Subcutaneous adipose tissue (tissue), 4 donors: Measurements from ENCODE around the gene POLRMT. TPM values are rescaled to one million over a fixed set of nuclear protein-coding genes. Genes with fewer than 3 reads are reported as not detected.

Experiments used
- total RNA-seq, 4 donors: library from RNA; depleted of rRNA; stranded (reverse); fragments of >200 nt; gene quantifications; one replicate each; pipeline ENCODE4 v1.1.0, GENCODE V29; 2016
- TF ChIP-seq, protein P1 (sequence below): fragments of 450-650 bp; IDR thresholded peaks from one replicate; pipeline ENCODE4 v1.5.1; 2016; ENCODE audit warnings: low read depth, mild to moderate bottlenecking, control low read depth, antibody characterized with exemption, moderate library complexity

Gene POLRMT
- total RNA-seq, 4 donors from 2014 or later = 11.9 to 41.4 (median 14.7) TPM

DNA sequence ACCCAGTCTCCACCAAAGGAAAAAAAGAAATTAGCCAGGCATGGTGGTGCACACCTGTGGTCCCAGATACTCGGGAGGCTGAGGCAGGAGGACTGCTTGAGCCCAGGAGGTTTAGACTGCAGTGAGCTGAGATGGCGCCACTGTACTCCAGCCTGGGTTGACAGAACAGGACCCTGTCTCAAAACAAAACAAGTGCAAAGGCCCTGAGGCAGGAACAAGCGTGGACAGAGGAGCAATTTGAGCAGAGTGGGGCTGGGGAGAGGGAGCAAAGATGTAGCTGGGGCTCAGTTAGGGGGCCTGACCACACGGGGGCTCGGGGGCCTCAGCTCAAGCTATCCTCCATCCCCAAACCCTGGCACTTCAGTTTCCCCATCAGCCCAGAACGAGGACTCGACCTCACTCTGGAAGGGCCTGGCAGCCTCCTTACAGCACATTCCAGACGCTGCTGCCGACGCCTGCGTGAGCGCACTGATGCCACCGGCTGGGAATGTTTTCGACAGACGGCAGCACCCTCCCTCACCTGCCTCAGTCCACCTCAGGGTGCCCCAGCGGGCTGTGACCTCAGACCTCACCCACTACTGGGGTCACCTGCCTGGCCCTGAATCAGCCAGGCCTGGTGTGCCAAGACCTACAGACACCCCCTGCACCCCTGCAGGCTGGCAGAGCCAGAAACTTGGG lies 1.8 kb upstream of the POLRMT start:
- TF ChIP-seq, protein P1, sequence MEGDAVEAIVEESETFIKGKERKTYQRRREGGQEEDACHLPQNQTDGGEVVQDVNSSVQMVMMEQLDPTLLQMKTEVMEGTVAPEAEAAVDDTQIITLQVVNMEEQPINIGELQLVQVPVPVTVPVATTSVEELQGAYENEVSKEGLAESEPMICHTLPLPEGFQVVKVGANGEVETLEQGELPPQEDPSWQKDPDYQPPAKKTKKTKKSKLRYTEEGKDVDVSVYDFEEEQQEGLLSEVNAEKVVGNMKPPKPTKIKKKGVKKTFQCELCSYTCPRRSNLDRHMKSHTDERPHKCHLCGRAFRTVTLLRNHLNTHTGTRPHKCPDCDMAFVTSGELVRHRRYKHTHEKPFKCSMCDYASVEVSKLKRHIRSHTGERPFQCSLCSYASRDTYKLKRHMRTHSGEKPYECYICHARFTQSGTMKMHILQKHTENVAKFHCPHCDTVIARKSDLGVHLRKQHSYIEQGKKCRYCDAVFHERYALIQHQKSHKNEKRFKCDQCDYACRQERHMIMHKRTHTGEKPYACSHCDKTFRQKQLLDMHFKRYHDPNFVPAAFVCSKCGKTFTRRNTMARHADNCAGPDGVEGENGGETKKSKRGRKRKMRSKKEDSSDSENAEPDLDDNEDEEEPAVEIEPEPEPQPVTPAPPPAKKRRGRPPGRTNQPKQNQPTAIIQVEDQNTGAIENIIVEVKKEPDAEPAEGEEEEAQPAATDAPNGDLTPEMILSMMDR = no peak

DNA sequence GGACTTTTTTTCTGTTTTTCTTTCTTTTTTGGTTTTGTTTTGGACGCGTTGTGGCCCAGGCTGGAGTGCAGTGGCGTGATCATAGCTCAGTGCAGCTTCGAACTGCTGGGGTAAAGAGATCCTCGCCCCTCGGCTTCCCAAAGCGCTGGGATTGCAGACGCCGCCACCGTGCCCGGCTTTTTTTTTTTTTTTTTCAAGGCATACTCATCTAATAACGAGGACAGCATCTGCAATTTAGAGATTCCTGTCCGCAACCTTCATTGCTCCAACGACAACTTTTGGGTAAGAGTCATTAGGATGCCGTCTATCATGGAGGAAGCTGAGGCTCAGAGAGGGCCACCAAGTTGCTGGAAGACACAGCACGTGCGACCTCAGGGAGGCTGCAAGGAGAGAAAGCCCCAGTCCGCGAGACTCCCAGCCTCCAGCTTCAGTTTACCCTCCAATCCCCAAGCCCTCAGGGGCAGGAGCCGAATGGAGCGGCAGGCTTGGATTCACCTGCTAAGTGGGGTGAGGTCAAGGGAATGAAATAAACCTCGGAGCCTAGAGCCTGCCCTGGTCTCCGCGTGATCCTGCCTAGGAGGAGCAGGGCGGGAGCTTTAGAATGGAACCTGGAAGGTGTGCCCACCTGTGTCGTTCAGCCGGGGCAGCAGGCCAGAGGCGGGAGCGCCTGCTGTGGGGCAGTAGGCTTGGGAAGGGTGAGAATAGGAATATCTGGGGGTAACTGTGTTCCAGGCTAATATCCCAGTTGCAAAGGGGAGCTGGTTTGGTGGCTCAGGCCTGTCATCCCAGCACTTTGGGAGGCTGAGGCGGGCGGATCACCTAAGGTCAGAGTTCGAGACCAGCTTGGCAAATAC lies 676 bp upstream of the POLRMT start:
- TF ChIP-seq, protein P1 = no peak

DNA sequence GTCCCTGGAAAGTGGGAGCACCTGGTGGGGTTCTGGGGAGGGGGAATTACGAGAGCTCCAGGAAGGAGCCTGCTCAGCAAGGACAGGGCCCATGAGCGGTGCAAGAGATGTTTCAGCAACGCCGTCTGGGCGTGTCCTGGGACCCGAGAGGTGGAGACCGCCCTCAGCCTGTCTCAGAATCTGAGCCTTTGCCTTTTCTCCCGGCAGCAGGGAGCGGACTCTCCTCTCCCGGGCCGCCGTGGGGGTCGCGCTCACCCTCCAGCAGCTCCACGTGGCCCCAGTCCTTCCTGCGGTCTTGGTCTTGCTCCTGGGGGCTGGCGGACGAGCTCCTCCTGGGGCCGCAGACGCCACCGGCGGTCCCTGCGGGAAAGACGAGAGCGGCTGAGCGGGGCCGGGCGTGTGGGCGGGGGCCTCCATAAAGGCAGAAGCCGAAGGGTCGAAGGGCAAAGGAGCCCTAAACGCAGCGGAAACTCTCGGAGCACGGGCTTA lies 714 bp downstream of the POLRMT start:
- TF ChIP-seq, protein P1 = no peak

DNA sequence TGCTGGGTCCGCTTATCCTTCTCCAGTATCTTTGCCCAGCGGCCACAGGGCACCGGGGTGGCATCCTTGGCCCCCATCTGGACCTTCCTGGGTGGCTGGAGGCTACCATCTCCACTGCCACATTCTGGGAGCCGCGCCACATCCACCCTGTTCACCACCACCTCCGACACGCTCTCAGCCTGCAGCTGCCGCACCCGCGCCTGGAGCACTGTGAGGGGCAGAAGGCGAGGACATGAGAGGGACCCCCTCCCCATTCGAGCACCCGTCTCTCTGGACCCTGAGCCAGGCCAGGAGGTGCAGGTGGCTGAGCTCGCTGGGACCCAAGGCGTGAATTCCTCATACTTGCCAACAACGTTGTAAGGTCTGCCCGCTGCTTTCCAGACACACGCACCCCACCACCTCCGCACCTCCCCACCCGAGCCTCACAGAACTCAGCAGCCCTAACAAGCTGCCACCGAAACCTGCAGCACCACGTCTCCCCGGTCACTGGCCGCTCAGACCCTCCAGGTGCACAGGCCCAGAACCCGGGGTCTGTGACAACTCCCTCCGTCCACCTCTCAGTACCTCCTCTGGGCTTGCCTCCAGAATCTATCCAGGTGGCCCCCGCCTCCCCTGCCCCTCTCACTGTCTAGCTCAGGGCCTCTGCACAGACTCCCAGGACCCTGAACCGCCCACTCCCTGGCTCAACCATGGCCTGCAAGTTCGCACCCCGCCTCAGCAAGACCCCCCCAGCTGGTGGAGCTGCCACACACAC lies 3.2 kb downstream of the POLRMT start:
- TF ChIP-seq, protein P1 = no peak

DNA sequence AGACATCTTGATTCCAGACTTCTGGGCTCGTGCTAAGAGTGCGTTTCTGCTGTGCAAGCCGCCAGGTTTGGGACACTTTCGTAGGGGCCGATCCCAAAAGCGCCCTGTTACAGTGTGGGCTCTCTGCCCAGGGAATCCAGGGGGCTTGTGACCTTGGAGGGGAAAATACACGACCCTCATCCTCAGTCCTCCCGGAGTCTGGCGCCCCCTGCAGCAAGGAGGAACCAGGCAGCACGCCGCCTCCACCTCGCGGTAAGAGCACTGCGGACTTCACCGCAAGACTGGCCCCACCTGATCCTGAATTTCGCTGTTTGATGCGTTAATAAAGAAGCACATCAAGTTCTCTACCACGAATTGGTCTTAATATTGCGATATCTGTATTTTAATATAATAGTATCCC lies 5.2 kb downstream of the POLRMT start:
- TF ChIP-seq, protein P1 = no peak

DNA sequence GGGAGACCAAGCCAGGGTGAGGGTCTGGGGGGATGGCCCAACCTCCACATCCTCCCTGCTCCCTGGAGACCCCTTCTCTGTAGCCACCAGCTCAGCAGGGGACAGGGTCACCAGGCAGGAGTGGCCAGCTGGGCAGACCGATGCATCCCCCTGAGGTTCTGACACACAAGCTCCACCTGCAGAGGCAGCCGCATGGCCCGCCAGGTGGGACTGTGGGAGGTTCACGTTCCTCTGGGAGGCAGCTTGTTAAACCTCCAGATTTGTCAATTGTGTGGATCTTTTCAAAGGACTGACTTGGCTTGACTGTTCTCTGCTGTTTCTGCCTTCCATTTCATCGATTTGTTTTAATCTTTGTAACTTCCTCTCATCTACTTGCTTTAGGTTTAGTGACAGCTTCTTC lies 8.1 kb downstream of the POLRMT start:
- TF ChIP-seq, protein P1 = no peak
